ENCODE data around the gene SPC24. TPM values are rescaled to one million over a fixed set of nuclear protein-coding genes. Genes with fewer than 3 reads are reported as not detected.

SPC24 gene
- polyA plus RNA-seq, 1 of the 3 experiments (the other 2 are of a cell fraction): 18.9 TPM

- TF ChIP-seq GABPA (IDR thresholded peaks at IDR 0.05; ENCODE audit: low read depth): no peak
- no peak for TF ChIP-seq POLR2AphosphoS5 (IDR thresholded peaks at IDR 0.05; ENCODE audit: low read depth, low read length)
- TF ChIP-seq EZH2phosphoT487 (IDR thresholded peaks at IDR 0.05; ENCODE audit: borderline replicate concordance, low read depth): no peak
- TF ChIP-seq EP300 (IDR thresholded peaks at IDR 0.05; ENCODE audit: borderline replicate concordance in 1 of 2, low read depth in 1 of 2, low read length in 1 of 2): no peak
- TF ChIP-seq REST (IDR thresholded peaks at IDR 0.05; ENCODE audit: low read depth, low read length): no peak
- no peak for TF ChIP-seq FOXM1 (IDR thresholded peaks at IDR 0.05; ENCODE audit: low read depth)
- no peak for TF ChIP-seq SMC3 (IDR thresholded peaks at IDR 0.05; ENCODE audit: low read depth, low read length)
- TF ChIP-seq, protein P1, sequence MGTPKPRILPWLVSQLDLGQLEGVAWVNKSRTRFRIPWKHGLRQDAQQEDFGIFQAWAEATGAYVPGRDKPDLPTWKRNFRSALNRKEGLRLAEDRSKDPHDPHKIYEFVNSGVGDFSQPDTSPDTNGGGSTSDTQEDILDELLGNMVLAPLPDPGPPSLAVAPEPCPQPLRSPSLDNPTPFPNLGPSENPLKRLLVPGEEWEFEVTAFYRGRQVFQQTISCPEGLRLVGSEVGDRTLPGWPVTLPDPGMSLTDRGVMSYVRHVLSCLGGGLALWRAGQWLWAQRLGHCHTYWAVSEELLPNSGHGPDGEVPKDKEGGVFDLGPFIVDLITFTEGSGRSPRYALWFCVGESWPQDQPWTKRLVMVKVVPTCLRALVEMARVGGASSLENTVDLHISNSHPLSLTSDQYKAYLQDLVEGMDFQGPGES (IDR thresholded peaks at IDR 0.05; ENCODE audit: low read depth, low read length): no peak
- TF ChIP-seq CHD2 (IDR thresholded peaks at IDR 0.05; ENCODE audit: low read length, partially characterized antibody): no peak
- no peak for TF ChIP-seq GATA2 (CRISPR knock-in tag; IDR thresholded peaks at IDR 0.05)
- TF ChIP-seq NRF1 (IDR thresholded peaks at IDR 0.05; ENCODE audit: low read depth, low read length): no peak
- TF ChIP-seq SIN3A (IDR thresholded peaks at IDR 0.05; ENCODE audit: borderline replicate concordance, low read depth, low read length): no peak
- TF ChIP-seq, protein P2, sequence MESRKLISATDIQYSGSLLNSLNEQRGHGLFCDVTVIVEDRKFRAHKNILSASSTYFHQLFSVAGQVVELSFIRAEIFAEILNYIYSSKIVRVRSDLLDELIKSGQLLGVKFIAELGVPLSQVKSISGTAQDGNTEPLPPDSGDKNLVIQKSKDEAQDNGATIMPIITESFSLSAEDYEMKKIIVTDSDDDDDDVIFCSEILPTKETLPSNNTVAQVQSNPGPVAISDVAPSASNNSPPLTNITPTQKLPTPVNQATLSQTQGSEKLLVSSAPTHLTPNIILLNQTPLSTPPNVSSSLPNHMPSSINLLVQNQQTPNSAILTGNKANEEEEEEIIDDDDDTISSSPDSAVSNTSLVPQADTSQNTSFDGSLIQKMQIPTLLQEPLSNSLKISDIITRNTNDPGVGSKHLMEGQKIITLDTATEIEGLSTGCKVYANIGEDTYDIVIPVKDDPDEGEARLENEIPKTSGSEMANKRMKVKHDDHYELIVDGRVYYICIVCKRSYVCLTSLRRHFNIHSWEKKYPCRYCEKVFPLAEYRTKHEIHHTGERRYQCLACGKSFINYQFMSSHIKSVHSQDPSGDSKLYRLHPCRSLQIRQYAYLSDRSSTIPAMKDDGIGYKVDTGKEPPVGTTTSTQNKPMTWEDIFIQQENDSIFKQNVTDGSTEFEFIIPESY (IDR thresholded peaks at IDR 0.05; ENCODE audit: borderline replicate concordance, low read depth): no peak
- no peak for TF ChIP-seq ELF1 (IDR thresholded peaks at IDR 0.05)
- TF ChIP-seq TEAD4 (IDR thresholded peaks at IDR 0.05; ENCODE audit: borderline replicate concordance, insufficient read depth): no peak
- no peak for TF ChIP-seq MEF2A (IDR thresholded peaks at IDR 0.05; ENCODE audit: borderline replicate concordance, low read depth)
- TF ChIP-seq USF2 (IDR thresholded peaks at IDR 0.05; ENCODE audit: borderline replicate concordance, low read depth, low read length): no peak
- Histone ChIP-seq H3K36me3 (replicated peaks in 1 of 2; ENCODE audit: control insufficient read depth in 1 of 2, insufficient read depth in 2 of 2, low read length in 1 of 2) (peaks cover 25 to 36% of the 10 kb centered on the region in 2 experiments), H3K9me2 (no peaks in the 10 kb centered on the region), H4K20me1 (ENCODE audit: insufficient read depth) (no peaks in the 10 kb centered on the region), H2AFZ (ENCODE audit: low read depth) (no peak overlapping the region), H3K79me2 (ENCODE audit: insufficient read depth) (no peaks in the 10 kb centered on the region), H3K4me3 (ENCODE audit: low read depth in 2 of 2, low read length in 1 of 2) (no peak overlapping the region), H3K4me2 (no peak overlapping the region), H3K27me3 (ENCODE audit: insufficient read depth) (no peaks in the 10 kb centered on the region), H3K9me3 (no peaks in the 10 kb centered on the region), H3K9ac (no peak overlapping the region), H3F3A (replicated peaks; ENCODE audit: insufficient read depth) (no peaks in the 10 kb centered on the region), H3K27ac (ENCODE audit: low read depth in 2 of 2, low read length in 1 of 2) (no peak overlapping the region), H3K4me1 (ENCODE audit: control insufficient read depth in 1 of 2, insufficient read depth in 2 of 2, low read depth in 1 of 2, low read length in 1 of 2) (no peaks in the 10 kb centered on the region)
- WGBS (ENCODE audit: low lambda C conversion rate): over 99% methylated on average over 17 of the region's 27 CpGs
- DNase-seq: no peak
- ChIA-PET POLR2A (no interaction called here), CTCF (interaction anchor here (1.2 to 1.7 kb wide), 3 partner anchors 13 to 25 kb away, joined by 4 to 9 read pairs (median 8); no protein-coding TSS in a partner anchor)
Observed at GRCh38 chr19:11113140-11113708, 42.4 kb downstream of the SPC24 start.
